GM19467 (cell line): ENCODE results near the gene FGD2.
"Not testable (repeated sequence)": the region's sequence is repeated elsewhere in the genome, so short reads cannot be mapped to it uniquely, and the experiment has no call there.

Source experiments
- ATAC-seq: cut with Tn5 transposase; IDR thresholded peaks from one replicate; pipeline ENCODE4 v1.9.1; 2021; ENCODE audit warnings: mild to moderate bottlenecking, moderate library complexity; ENCODE audit not compliant: unreplicated experiment

FGD2 gene

GRCh38 chr6:37056439-37057127, 51.1 kb downstream of the FGD2 start:
- ATAC-seq: no peak

- ATAC-seq: no peak
Measured at GRCh38 chr6:37057128-37057471, 51.6 kb downstream of the FGD2 start.

- ATAC-seq: no peak
Measured at GRCh38 chr6:37057678-37058077, 52.2 kb downstream of the FGD2 start.

- no peak for ATAC-seq
Measured at GRCh38 chr6:37058084-37058586, 52.7 kb downstream of the FGD2 start.

- ATAC-seq: not testable (repeated sequence)
Measured at GRCh38 chr6:37058984-37059343, 53.5 kb downstream of the FGD2 start.

- no peak for ATAC-seq
Measured at GRCh38 chr6:37059344-37060194, 54.1 kb downstream of the FGD2 start.

DNA sequence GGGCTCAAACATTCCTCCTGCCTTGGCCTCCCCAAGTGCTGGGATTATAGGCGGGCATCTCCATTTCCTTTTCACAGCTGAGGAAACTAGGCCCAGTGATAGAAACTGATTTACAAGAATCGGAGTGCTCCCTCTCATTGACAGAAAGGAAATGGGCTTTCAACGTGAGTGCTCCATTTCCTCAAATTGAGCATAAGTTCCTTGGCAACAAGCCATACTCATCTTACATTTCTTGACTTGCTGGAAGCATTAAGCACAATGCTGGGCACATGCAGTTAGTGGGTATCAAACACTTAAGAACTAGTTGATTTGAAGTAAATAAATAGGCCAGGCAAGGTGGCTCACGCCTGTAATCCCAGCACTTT, 54.7 kb downstream of the FGD2 start:
- ATAC-seq: no peak

- no peak for ATAC-seq
Measured at GRCh38 chr6:37061157-37061804, 55.8 kb downstream of the FGD2 start.

- ATAC-seq: no peak
Measured at GRCh38 chr6:37062424-37062823, 57.0 kb downstream of the FGD2 start.

DNA sequence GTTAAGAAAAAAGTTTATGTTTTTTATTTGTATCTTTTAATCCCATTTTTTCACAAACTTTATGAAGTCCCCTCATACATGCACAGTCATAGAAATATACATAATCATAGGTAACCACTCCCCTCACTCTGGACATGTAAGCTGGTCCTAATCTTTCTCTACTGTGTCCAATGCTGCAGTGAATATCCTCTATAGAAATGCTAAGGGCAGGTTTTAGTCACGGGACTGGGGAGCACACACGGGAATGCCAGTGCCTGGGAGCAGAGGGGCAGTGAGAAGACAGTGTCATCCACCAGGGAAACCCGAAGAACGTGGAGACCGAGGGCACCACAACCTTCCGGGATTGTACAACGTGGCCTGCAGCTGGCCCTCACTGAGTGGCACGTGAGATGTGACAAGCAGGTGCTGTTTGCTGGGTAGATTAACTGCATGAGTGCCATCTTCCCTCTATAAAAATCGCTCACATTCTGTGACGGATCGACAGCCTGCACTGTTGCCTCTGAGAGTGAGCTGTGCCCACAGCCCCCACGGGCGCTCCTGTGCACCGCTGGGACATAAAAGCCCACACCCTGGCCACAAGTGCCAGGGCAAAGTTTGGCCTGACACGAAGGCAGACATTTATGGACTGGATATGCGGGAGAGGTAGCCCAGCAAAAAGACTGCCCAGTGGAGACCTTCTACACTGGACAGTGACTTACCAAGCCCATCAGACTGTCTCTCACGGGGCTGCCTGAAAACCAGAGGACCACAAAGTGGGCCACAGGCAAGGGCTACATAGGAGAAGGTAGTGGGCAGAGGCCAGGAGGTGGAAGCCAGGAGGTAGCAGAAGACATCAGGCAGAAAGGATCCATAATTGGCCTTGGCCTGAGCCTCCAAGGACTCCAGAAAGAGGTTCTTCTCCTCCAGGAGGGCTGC, 63.2 kb downstream of the FGD2 start:
- ATAC-seq: no peak

DNA sequence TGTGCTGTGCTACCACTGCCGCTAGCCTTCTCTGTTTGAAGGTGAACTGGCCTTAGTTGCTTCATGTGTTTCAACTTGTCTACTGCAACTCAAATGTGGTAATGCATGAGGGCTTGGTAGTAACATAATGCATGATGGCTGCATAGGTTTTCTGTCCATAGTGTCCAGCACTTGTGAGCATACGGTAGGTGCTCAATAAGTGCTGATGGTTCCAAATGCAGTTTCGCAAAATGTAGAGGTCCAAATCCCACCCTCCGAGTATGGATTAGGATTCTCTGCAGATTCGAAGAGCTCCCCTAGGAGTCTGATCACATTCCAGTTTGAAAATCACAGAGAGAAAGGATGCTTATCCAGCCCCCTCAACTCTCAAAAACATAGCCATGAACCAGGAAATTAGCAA, 64.2 kb downstream of the FGD2 start:
- ATAC-seq: no peak

DNA sequence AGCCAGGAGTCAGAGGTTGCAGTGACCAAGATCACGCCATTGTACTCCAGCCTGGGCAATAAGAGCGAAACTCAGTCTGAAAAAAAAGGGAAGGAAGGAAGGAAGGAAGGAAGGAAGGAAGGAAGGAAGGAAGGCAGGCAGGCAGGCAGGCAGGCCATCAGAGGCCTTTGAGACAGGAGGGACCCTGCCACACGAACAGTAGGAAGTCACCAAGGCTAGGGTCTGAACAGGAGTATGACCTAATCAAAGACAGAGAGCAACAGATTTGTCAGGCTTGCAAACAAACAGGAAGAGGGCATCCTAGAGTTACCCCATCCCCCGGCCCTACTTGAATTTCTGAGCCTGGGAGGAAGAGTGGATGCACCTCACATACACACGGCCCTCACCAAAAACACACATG, 67.1 kb downstream of the FGD2 start:
- ATAC-seq: no peak

GRCh38 chr6:37074053-37074827, 68.8 kb downstream of the FGD2 start:
- ATAC-seq: no peak

GRCh38 chr6:37077191-37077904, 71.9 kb downstream of the FGD2 start:
- ATAC-seq: no peak

DNA sequence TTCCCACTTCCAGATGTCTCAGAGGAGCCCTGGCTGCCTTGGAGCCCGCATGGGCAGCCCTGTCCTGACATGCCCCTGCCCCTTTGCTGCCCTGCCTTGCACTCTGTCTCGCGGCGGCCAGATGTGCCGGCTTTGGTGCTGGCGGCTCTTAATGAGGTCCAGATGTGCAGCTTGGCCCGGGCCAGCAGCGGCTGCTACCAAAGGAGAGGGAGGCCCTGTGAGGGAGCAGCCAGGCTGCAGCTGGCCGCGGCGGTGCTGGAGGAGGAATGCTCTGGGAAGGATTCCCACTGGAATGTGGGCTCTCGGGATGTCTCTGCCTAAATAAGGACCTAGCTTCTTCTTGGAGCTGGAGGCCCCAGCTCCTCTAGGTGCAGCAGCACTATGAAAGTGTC, 72.4 kb downstream of the FGD2 start:
- no peak for ATAC-seq
